ENCODE measurements around the gene RASD1.

Gene RASD1

DNA sequence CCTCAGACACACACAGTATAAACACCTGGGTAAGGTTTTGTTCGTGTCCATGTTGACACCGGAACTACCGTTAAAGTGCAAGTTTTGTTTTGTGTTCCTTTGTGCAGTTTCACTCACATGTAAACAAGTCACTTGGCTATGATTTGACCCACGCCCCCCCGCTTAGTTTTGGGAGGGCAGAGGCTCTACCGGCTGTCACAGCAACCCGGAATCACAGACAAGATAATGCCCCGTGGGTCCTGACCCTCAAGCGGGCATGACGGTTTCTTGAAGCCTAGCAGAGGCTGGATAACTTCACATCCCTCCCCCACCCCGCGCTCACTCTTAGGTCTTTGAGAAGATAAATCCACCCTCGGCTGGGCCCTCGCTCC is 1.7 kb downstream of the RASD1 start:
- FAIRE-seq (no peak), DNase-seq (ENCODE audit: insufficient read length, low spot score) (no peak)
- TF ChIP-seq, protein P1, sequence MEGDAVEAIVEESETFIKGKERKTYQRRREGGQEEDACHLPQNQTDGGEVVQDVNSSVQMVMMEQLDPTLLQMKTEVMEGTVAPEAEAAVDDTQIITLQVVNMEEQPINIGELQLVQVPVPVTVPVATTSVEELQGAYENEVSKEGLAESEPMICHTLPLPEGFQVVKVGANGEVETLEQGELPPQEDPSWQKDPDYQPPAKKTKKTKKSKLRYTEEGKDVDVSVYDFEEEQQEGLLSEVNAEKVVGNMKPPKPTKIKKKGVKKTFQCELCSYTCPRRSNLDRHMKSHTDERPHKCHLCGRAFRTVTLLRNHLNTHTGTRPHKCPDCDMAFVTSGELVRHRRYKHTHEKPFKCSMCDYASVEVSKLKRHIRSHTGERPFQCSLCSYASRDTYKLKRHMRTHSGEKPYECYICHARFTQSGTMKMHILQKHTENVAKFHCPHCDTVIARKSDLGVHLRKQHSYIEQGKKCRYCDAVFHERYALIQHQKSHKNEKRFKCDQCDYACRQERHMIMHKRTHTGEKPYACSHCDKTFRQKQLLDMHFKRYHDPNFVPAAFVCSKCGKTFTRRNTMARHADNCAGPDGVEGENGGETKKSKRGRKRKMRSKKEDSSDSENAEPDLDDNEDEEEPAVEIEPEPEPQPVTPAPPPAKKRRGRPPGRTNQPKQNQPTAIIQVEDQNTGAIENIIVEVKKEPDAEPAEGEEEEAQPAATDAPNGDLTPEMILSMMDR (IDR thresholded peaks at IDR 0.05; ENCODE audit: insufficient read depth, missing control alignments): no peak

DNA sequence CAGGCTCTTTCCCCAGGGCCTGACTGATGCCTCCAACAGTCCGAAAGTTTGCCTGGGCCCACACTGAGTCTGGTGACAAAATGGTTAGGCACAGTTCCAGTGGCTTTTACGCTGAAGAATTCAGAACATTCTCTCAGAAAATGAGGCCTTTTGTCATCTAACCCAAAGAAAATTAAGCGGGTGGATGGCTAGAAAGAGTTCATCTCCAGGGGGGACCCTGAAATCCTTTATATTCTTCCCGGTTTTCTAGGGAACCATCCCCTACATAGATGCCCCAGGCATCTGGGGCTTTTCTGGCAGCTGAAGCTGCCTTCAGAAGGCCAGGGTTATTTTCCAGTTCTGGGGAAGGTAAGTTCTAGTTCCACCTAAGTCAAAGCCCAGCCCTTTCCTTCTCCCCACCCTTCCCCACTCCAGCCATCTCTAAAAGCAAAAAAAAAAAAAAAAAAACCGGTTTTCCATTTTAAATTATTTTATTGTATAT is 2.2 kb downstream of the RASD1 start:
- TF ChIP-seq, protein P1 (IDR thresholded peaks at IDR 0.05; ENCODE audit: insufficient read depth, missing control alignments): no peak
- FAIRE-seq (no peak), DNase-seq (ENCODE audit: insufficient read length, low spot score) (no peak)

DNA sequence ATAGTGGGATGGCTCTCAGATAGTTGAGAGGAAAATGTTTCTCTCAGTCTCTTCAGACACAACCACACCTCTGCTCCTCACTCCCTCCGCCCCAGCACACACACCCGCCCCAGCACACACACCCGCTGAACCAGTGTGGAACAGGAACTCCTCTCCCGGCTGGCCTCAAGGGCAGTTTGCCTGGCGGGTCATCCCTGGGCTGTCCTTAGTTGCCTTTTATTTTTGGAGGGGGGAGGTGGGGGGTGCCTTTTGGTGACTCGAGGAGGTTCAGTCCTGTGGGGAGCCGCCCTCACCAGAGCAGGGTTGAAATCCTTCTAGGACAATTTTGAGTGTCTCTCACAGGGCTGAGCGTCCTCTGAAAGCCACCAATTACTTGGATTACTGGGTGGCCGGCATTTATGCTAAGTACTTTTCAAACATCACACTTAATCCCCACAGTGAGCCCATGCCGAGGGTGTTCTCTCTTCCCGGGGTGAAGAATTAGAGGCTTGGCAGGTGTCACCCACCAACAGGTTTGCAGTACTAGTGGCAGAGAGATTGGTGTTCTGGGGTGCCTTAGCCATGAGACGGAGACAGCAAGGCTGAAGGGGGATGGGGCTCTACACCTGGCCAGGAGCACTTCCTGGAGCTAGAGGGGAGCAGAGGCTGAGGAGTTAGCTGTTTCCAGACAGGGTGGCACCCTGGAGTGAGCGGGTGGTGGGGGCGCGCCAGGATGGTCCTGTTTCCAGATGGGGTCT is 2.8 kb downstream of the RASD1 start:
- no peak for DNase-seq (ENCODE audit: insufficient read length, low spot score)

DNA sequence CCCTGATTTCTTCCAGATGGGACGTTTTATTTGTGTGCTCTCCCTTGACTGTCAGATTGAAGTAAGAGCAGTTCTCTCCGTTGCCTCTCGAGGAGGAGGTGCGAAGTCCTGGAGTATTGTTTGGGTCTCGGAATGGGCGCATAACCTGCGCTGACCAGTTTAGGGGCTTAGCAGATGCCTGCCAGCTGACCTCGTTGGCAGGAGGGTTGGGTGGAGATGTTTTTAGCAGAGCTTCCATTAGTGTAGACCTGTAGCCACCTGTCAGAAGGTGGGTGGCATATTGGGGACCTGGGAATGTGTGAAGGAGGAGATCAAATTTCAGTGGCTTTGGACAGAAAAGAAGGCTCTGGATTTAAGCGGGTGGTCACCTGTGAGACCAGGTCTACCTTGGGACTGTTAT is 3.6 kb downstream of the RASD1 start:
- DNase-seq (ENCODE audit: insufficient read length, low spot score): no peak
- FAIRE-seq: no peak
- TF ChIP-seq, protein P1 (IDR thresholded peaks at IDR 0.05; ENCODE audit: insufficient read depth, missing control alignments): no peak

More for the DNA sequence above, 2.8 kb downstream of the RASD1 start:
- TF ChIP-seq, protein P1 (IDR thresholded peaks at IDR 0.05; ENCODE audit: insufficient read depth, missing control alignments): no peak
- FAIRE-seq: no peak

DNA sequence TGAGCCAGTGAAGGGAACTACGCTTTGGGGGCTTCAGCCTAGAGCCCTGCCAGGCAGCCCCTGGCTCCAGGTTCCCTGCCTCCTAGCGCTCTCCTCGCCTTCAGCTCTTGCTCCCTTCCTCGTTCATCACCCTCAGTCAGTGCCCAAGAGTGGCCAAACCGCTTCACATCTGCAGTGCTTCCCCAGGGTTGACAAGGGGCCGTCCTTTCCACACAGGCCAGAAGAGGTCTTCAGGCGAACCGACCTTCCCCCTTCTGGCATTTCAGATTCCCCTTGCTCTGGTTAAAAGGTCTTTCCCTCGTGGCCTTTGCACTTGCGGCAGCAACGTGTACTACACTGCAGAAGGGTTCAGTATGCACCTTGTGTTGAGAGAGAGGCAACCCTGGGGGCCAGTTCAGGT is 4.1 kb downstream of the RASD1 start:
- no peak for DNase-seq (ENCODE audit: insufficient read length, low spot score)
- TF ChIP-seq, protein P1 (IDR thresholded peaks at IDR 0.05; ENCODE audit: insufficient read depth, missing control alignments): no peak
- no peak for FAIRE-seq

DNA sequence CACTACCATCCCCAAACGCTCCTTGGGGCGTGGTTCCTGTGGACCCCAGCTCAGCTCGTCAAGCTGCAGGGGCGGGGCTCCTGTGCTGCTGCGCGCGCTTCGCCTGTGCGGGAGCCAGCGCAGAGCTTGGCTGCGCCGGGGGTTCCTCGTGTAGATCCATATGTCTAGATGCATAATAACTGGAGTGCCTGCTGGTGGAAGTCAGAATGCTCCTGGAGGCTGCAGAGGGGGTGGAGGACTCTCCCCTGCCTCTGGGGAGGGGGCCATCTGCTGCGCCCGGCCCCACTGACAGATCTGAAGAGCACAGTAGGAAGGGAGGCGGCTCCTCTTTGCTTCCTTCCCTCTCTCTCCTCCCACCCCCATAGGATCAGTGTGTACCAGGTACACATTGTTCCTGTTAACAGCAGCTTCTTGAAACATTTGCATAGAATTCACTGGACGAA is 4.6 kb downstream of the RASD1 start:
- TF ChIP-seq, protein P1 (IDR thresholded peaks at IDR 0.05; ENCODE audit: insufficient read depth, missing control alignments): no peak
- DNase-seq (ENCODE audit: insufficient read length, low spot score) (no peak), FAIRE-seq (no peak)

DNA sequence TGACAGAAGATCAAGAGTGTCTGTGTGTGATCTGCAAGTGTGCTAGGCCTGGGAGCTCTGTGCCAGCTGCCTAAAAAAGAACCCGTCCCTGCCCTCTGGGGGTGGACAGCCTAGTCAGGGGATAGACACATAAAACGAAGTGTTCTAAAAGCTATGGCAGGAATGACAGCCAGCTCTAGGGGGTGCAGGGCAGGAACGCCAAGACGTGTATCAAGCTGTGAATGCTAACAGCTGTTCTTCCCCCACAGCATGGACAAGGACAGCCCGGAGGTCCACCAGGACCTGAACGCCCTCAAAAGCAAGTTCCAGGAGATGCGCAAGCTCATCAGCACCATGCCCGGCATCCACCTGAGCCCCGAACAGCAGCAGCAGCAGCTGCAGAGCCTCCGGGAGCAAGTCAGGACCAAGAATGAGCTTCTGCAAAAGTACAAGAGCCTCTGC is 5.1 kb downstream of the RASD1 start:
- no peak for DNase-seq (ENCODE audit: insufficient read length, low spot score)
- no peak for FAIRE-seq
- TF ChIP-seq, protein P1 (IDR thresholded peaks at IDR 0.05; ENCODE audit: insufficient read depth, missing control alignments): no peak

All from D721Med (cell line).